K562 (cell line): ENCODE results near the gene SIGLEC11. TPM values are rescaled to one million over a fixed set of nuclear protein-coding genes. Genes with fewer than 3 reads are reported as not detected.

Experiments used
- ATAC-seq: fragments of 200-7000 bp; cut with Tn5 transposase; 3 replicates; pipeline ENCODE4 v1.9.1; 2020; ENCODE audit warnings: moderate library complexity
- BruUV-seq: library from RNA; stranded (reverse); fragments of 400-500 nt; replicated peaks from 2 replicates; lab custom pipeline; 2021; lab: Mats Ljungman, UMichigan
- CTCF ChIA-PET: fragments of 300-600 bp; formaldehyde crosslinking; extraction: SDS; loops from one replicate; lab custom pipeline; 2021; ENCODE audit warnings: low intra/inter-chr PET ratio; lab: Yijun Ruan, JAX
- POLR2A ChIA-PET: fragments of 300-600, 350-650 bp; sonication (Branson Sonifier 250); formaldehyde crosslinking; extraction: SDS; loops from one replicate; lab custom pipeline; 2021; ENCODE audit warnings: antibody characterized with exemption, inconsistent platforms; lab: Yijun Ruan, JAX
- DNase-seq, 4 experiments: peaks; one replicate each; pipeline versions ENCODE4 v3.0.0 to v3.0.0-alpha.2; 2011 to 2018; ENCODE audit warnings: low spot score in 3 of 4, mixed read lengths in 3 of 4; ENCODE audit errors: extremely low read depth in 1 of 4
- FAIRE-seq: peaks from 2 replicates; lab custom pipeline; 2011; peaks lifted over from hg19 to GRCh38; lab: Jason Lieb, UNC
- H2AFZ ChIP-seq: 2 replicates; pipeline ENCODE4 v1.6.0; 2011; ENCODE audit warnings: low read depth, low read length, control low read depth, inconsistent platforms
- H3K27ac ChIP-seq: fragments of 200-600 bp; 3 replicates; pipeline ENCODE4 v1.8.0; 2011; ENCODE audit warnings: low read depth, mild to moderate bottlenecking, control low read depth, inconsistent platforms, low read length, moderate library complexity, mixed read lengths; ENCODE audit errors: extremely low read depth
- H3K27me3 ChIP-seq, 2 experiments: fragments of 300-600 bp in 1 of 2; 2 replicates in 1 of 2; 3 replicates in 1 of 2; pipeline versions ENCODE4 v1.6.0 to v1.8.0; 2011; ENCODE audit warnings: inconsistent platforms in 2 of 2, low read length in 2 of 2, mild to moderate bottlenecking in 1 of 2, mixed read lengths in 1 of 2, moderate library complexity in 1 of 2; ENCODE audit not compliant: control insufficient read depth in 2 of 2, insufficient read depth in 2 of 2
- H3K36me3 ChIP-seq: fragments of 300-600 bp; 3 replicates; pipeline ENCODE4 v1.8.0; 2011; ENCODE audit warnings: mild to moderate bottlenecking, low read length, inconsistent platforms; ENCODE audit not compliant: control insufficient read depth, insufficient read depth
- H3K4me1 ChIP-seq, 2 experiments: fragments of 200-600 bp in 1 of 2; replicated peaks in 1 of 2; 2 replicates in 1 of 2; 3 replicates in 1 of 2; pipeline versions ENCODE4 v1.5.1 to v1.8.0; 2011; ENCODE audit warnings: inconsistent platforms in 2 of 2, low read length in 2 of 2, mild to moderate bottlenecking in 1 of 2, mixed read lengths in 1 of 2, moderate library complexity in 1 of 2; ENCODE audit not compliant: control insufficient read depth in 2 of 2, insufficient read depth in 2 of 2
- H3K4me2 ChIP-seq: 2 replicates; pipeline ENCODE4 v1.6.1; 2011; ENCODE audit warnings: low read length, control low read depth, inconsistent platforms, mixed read lengths; ENCODE audit not compliant: insufficient read depth
- H3K4me3 ChIP-seq: fragments of 200-600 bp; sonication (generic), shearing (Covaris generic); 2 replicates; pipeline ENCODE4 v1.5.1; 2016; ENCODE audit warnings: control low read depth, inconsistent platforms
- H3K79me2 ChIP-seq: fragments of 200-600 bp; 3 replicates; pipeline ENCODE4 v1.8.0; 2011; ENCODE audit warnings: low read length, inconsistent platforms; ENCODE audit not compliant: control insufficient read depth, insufficient read depth
- H3K9ac ChIP-seq, 2 experiments: 2 replicates each; pipeline versions ENCODE4 v1.6.0 to v1.6.1; 2011; ENCODE audit warnings: low read depth in 2 of 2, low read length in 2 of 2, control low read depth in 1 of 2, inconsistent platforms in 1 of 2, mild to moderate bottlenecking in 1 of 2, mixed read lengths in 1 of 2; ENCODE audit not compliant: insufficient read depth in 1 of 2
- H3K9me1 ChIP-seq: one replicate; pipeline ENCODE4 v1.6.0; 2011; ENCODE audit warnings: inconsistent platforms, mild to moderate bottlenecking, low read length, moderate library complexity; ENCODE audit not compliant: control insufficient read depth, insufficient read depth
- H3K9me3 ChIP-seq: replicated peaks from 2 replicates; pipeline ENCODE4 v1.5.1; 2011; ENCODE audit warnings: low read depth, low read length, inconsistent platforms; ENCODE audit not compliant: control insufficient read depth, insufficient read depth
- H4K20me1 ChIP-seq: replicated peaks from 2 replicates; pipeline ENCODE4 v1.6.1; 2011; ENCODE audit warnings: low read length, inconsistent platforms, mixed read lengths; ENCODE audit not compliant: control insufficient read depth, insufficient read depth
- EGR1 ChIP-seq: fragments of 450-650 bp; conservative IDR thresholded peaks from 2 replicates; pipeline ENCODE4 v1.6.1; 2017; ENCODE audit warnings: mild to moderate bottlenecking
- KAT2B ChIP-seq: IDR thresholded peaks from one replicate; pipeline ENCODE4 v1.6.1; 2012; ENCODE audit warnings: low read depth, mild to moderate bottlenecking, control low read depth, inconsistent platforms, low read length, moderate library complexity
- NR0B1 ChIP-seq: fragments of 450-650 bp; IDR thresholded peaks from one replicate; pipeline ENCODE4 v1.6.1; 2018; ENCODE audit warnings: mild to moderate bottlenecking, moderate library complexity; ENCODE audit not compliant: partially characterized antibody
- POLR2AphosphoS5 ChIP-seq: IDR thresholded peaks from 2 replicates; pipeline ENCODE4 v1.6.1; 2011; ENCODE audit warnings: mild to moderate bottlenecking, low read depth, low read length, moderate library complexity; ENCODE audit not compliant: control insufficient read depth, insufficient read depth
- RBM34 ChIP-seq: fragments of 200-400 bp; formaldehyde crosslinking; IDR thresholded peaks from 2 replicates; pipeline ENCODE4 v1.6.1; 2018; ENCODE audit warnings: low read length, borderline replicate concordance; ENCODE audit not compliant: insufficient read depth
- WGBS: fragments of 100-300 bp; shearing (Covaris generic); methylation state at CpG from one replicate; pipeline ENCODE4 v1.1.6; 2016; ENCODE audit warnings: low coverage, mixed read lengths; ENCODE audit not compliant: insufficient coverage; ENCODE audit errors: missing lambda C conversion rate; 5-methylcytosine and 5-hydroxymethylcytosine counted together
- in situ Hi-C: fragments of 300-500 bp; cut with MboI; formaldehyde crosslinking; loops from 4 replicates; pipeline ENCODE4 v1.15.0; 2018; ENCODE audit warnings: inconsistent platforms, mixed read lengths
- intact Hi-C: fragments of 100-400 bp; cut with micrococcal nuclease; formaldehyde crosslinking; loops from 2 replicates; pipeline ENCODE4 v1.14.2; 2022
- polyA plus RNA-seq, 8 experiments: library from polyadenylated mRNA; depleted of rRNA in 4 of 8; stranded (reverse) in 5 of 8; unstranded in 3 of 8; fragments of >200 nt; fragmentation: Nextera tagmentation in 2 of 8; fragmentation: Illumina TruSeq in 1 of 8; extraction: Ambion mirVana in 2 of 8; extraction: Trizol in 1 of 8; gene quantifications; 2 replicates each; pipeline versions ENCODE4 v1.2.1 to v1.2.3, GENCODE V29; 2011 to 2014; ENCODE audit warnings: inconsistent platforms in 1 of 8, missing spikeins in 1 of 8
- total RNA-seq, 7 experiments: library from RNA; depleted of rRNA in 6 of 7; stranded (reverse); fragments of >200 nt in 6 of 7; fragmentation: Illumina TruSeq in 2 of 7; extraction: Trizol in 2 of 7; gene quantifications; 2 replicates each; pipeline versions ENCODE4 v1.2.1 to v1.2.3, GENCODE V29; 2011 to 2021; ENCODE audit warnings: low replicate concordance in 1 of 7
- TF ChIP-seq, protein P1 (sequence below), 3 experiments: fragments of 200-800 bp in 1 of 3; sonication (Bioruptor generic) in 1 of 3; sonication (generic) in 1 of 3; formaldehyde crosslinking in 1 of 3; IDR thresholded peaks; 2 replicates each; pipeline versions ENCODE4 v1.6.1 to v1.8.0; 2016 to 2022; ENCODE audit warnings: mild to moderate bottlenecking in 2 of 3, missing compliant biosample characterization in 2 of 3, missing genetic modification characterization in 2 of 3, missing genetic modification reagents in 1 of 3

The SIGLEC11 gene
- total and polyA plus RNA-seq, 9 of the 15 experiments (the other 6 are each of a cell fraction or from before 2014, with no cell fraction given): not detected

- 96% methylated on average over 10 of the region's 10 CpGs for WGBS
- Histone ChIP-seq H2AFZ (no peak overlapping the region), H3K4me1 (peaks cover 8 to 17% of the 10 kb centered on the region in 2 experiments), H3K9me1 (peaks cover 9% of the 10 kb centered on the region), H4K20me1 (no peaks in the 10 kb centered on the region; the same call in 1 of the 2 replicates), H3K4me2 (no peak overlapping the region), H3K79me2 (no peaks in the 10 kb centered on the region; the same call in 2 of the 3 replicates), H3K27me3 (no peaks in the 10 kb centered on the region), H3K9me3 (no peaks in the 10 kb centered on the region), H3K27ac (no peak overlapping the region), H3K36me3 (peaks cover 65% of the 10 kb centered on the region; the same call in 2 of the 3 replicates), H3K9ac (no peak overlapping the region; a peak in 1 of 4 replicates), H3K4me3 (no peak overlapping the region)
- BruUV-seq: no TSS peak
- CTCF ChIA-PET: no interaction called here
- DNase-seq (no peak), FAIRE-seq (no peak), ATAC-seq (no peak)
- TF ChIP-seq EGR1: no peak
- TF ChIP-seq POLR2AphosphoS5: no peak
- TF ChIP-seq KAT2B: no peak
- TF ChIP-seq, protein P1, sequence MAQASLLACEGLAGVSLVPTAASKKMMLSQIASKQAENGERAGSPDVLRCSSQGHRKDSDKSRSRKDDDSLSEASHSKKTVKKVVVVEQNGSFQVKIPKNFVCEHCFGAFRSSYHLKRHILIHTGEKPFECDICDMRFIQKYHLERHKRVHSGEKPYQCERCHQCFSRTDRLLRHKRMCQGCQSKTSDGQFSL (CRISPR knock-in tag; IDR thresholded peaks at IDR 0.05): no peak
- TF ChIP-seq, protein P1 (tag; IDR thresholded peaks at IDR 0.05): no peak
- no peak for TF ChIP-seq RBM34
- TF ChIP-seq NR0B1: no peak
- in situ Hi-C loops: no loop called here
- intact Hi-C loops: no loop called here
- POLR2A ChIA-PET: no interaction called here
These were observed 46.2 kb upstream of the SIGLEC11 start for GRCh38 chr19:50007170-50007569.
